HEK293 (cell line): ENCODE measurements around the gene PNPLA2.

Source experiments
- CTCF ChIA-PET: fragments of 350-600 bp; formaldehyde crosslinking; extraction: SDS; loops from one replicate; lab custom pipeline; 2021; ENCODE audit warnings: antibody characterized with exemption; lab: Yijun Ruan, JAX
- POLR2A ChIA-PET: fragments of 300-600 bp; formaldehyde crosslinking; extraction: SDS; loops from one replicate; lab custom pipeline; 2020; ENCODE audit warnings: antibody characterized with exemption, inconsistent platforms; lab: Yijun Ruan, JAX
- H3K27ac ChIP-seq: fragments of 200-500 bp; sonication (Bioruptor generic); 2 replicates; pipeline ENCODE4 v1.5.1; 2014; ENCODE audit warnings: low read depth, low read length, control low read depth, inconsistent platforms; ENCODE audit errors: extremely low read depth
- H3K36me3 ChIP-seq, 2 experiments: fragments of 200-500 bp in 1 of 2; sonication (Bioruptor generic) in 1 of 2; 1 replicate in 1 of 2; 2 replicates in 1 of 2; pipeline ENCODE4 v1.5.1; 2014 to 2017; ENCODE audit warnings: inconsistent platforms in 2 of 2, low read length in 2 of 2; ENCODE audit not compliant: control insufficient read depth in 2 of 2, insufficient read depth in 1 of 2
- H3K4me1 ChIP-seq: fragments of 200-500 bp; sonication (Bioruptor generic); 2 replicates; pipeline ENCODE4 v1.5.1; 2014; ENCODE audit warnings: mild to moderate bottlenecking, low read length, inconsistent platforms; ENCODE audit not compliant: control insufficient read depth, insufficient read depth
- H3K4me3 ChIP-seq: 2 replicates; pipeline ENCODE4 v1.5.1; 2011; ENCODE audit warnings: low read depth, mild to moderate bottlenecking, control low read depth, low read length, moderate library complexity
- H3K9me3 ChIP-seq: fragments of 200-500 bp; sonication (Bioruptor generic); 2 replicates; pipeline ENCODE4 v1.5.1; 2014; ENCODE audit warnings: low read depth, low read length, inconsistent platforms; ENCODE audit not compliant: control insufficient read depth, insufficient read depth
- BCL11A ChIP-seq: fragments of 450-650 bp; formaldehyde crosslinking; IDR thresholded peaks from 2 replicates; pipeline ENCODE4 v1.5.1; 2016; ENCODE audit warnings: low read depth, missing biosample characterization, missing genetic modification characterization
- HOXD13 ChIP-seq: sonication (generic); formaldehyde crosslinking; IDR thresholded peaks from 2 replicates; pipeline ENCODE4 v1.8.0; 2022; ENCODE audit warnings: missing genetic modification reagents, borderline replicate concordance
- KLF17 ChIP-seq: fragments of 450-650 bp; formaldehyde crosslinking; IDR thresholded peaks from 2 replicates; pipeline ENCODE4 v1.5.1; 2016; ENCODE audit warnings: missing biosample characterization, missing genetic modification characterization
- KLF8 ChIP-seq: fragments of 450-650 bp; formaldehyde crosslinking; IDR thresholded peaks from 2 replicates; pipeline ENCODE4 v1.5.1; 2016; ENCODE audit warnings: missing biosample characterization, missing genetic modification characterization
- OVOL3 ChIP-seq: fragments of 450-650 bp; formaldehyde crosslinking; IDR thresholded peaks from 2 replicates; pipeline ENCODE4 v1.5.1; 2016; ENCODE audit warnings: missing biosample characterization, missing genetic modification characterization
- REST ChIP-seq: fragments of 450-650 bp; formaldehyde crosslinking; IDR thresholded peaks from 2 replicates; pipeline ENCODE4 v1.5.1; 2016; ENCODE audit warnings: missing biosample characterization, missing genetic modification characterization
- SETDB1 ChIP-seq: IDR thresholded peaks from one replicate; pipeline ENCODE4 v1.6.1; 2017; ENCODE audit warnings: mild to moderate bottlenecking, low read length, moderate library complexity, mixed read lengths; ENCODE audit not compliant: insufficient read length
- TRIM28 ChIP-seq: IDR thresholded peaks from 2 replicates; pipeline ENCODE4 v1.6.1; 2011; ENCODE audit warnings: low read length, control low read depth, borderline replicate concordance
- WT1 ChIP-seq: fragments of 450-650 bp; formaldehyde crosslinking; IDR thresholded peaks from 2 replicates; pipeline ENCODE4 v1.5.1; 2016; ENCODE audit warnings: missing biosample characterization, missing genetic modification characterization
- ZBTB11 ChIP-seq: fragments of 450-650 bp; formaldehyde crosslinking; conservative IDR thresholded peaks from 2 replicates; pipeline ENCODE4 v1.5.1; 2016; ENCODE audit warnings: low read depth, missing biosample characterization, missing genetic modification characterization
- ZBTB26 ChIP-seq: fragments of 450-650 bp; formaldehyde crosslinking; optimal IDR thresholded peaks from 2 replicates; pipeline ENCODE3; 2016; ENCODE audit warnings: missing biosample characterization, mild to moderate bottlenecking, missing genetic modification characterization
- ZFP69B ChIP-seq: fragments of 450-650 bp; formaldehyde crosslinking; IDR thresholded peaks from 2 replicates; pipeline ENCODE4 v1.5.1; 2016; ENCODE audit warnings: missing biosample characterization, missing genetic modification characterization
- ZNF146 ChIP-seq: fragments of 450-650 bp; formaldehyde crosslinking; IDR thresholded peaks from 2 replicates; pipeline ENCODE4 v1.5.1; 2016; ENCODE audit warnings: missing biosample characterization, missing genetic modification characterization
- ZNF155 ChIP-seq: fragments of 450-650 bp; formaldehyde crosslinking; IDR thresholded peaks from 2 replicates; pipeline ENCODE4 v1.5.1; 2016; ENCODE audit warnings: missing biosample characterization, missing genetic modification characterization
- ZNF174 ChIP-seq: fragments of 450-650 bp; formaldehyde crosslinking; IDR thresholded peaks from 2 replicates; pipeline ENCODE4 v1.5.0; 2017; ENCODE audit warnings: missing biosample characterization, mild to moderate bottlenecking, missing genetic modification characterization
- ZNF223 ChIP-seq: fragments of 450-650 bp; formaldehyde crosslinking; IDR thresholded peaks from 2 replicates; pipeline ENCODE4 v1.5.1; 2016; ENCODE audit warnings: missing biosample characterization, missing genetic modification characterization
- ZNF292 ChIP-seq: fragments of 450-650 bp; formaldehyde crosslinking; IDR thresholded peaks from 2 replicates; pipeline ENCODE4 v1.5.1; 2016; ENCODE audit warnings: low read depth, missing biosample characterization, missing genetic modification characterization, borderline replicate concordance
- ZNF302 ChIP-seq: fragments of 450-650 bp; formaldehyde crosslinking; IDR thresholded peaks from 2 replicates; pipeline ENCODE4 v1.5.1; 2016; ENCODE audit warnings: missing biosample characterization, missing genetic modification characterization, low read depth
- ZNF335 ChIP-seq: fragments of 450-650 bp; formaldehyde crosslinking; conservative IDR thresholded peaks from 2 replicates; pipeline ENCODE4 v1.5.1; 2016; ENCODE audit warnings: missing biosample characterization, missing genetic modification characterization
- ZNF530 ChIP-seq: fragments of 450-650 bp; formaldehyde crosslinking; IDR thresholded peaks from 2 replicates; pipeline ENCODE4 v1.5.1; 2016; ENCODE audit warnings: low read depth, missing biosample characterization, missing genetic modification characterization
- ZNF560 ChIP-seq: fragments of 450-650 bp; formaldehyde crosslinking; IDR thresholded peaks from 2 replicates; pipeline ENCODE4 v1.5.1; 2017; ENCODE audit warnings: missing biosample characterization, missing genetic modification characterization, borderline replicate concordance
- ZNF610 ChIP-seq: fragments of 450-650 bp; formaldehyde crosslinking; IDR thresholded peaks from 2 replicates; pipeline ENCODE4 v1.5.1; 2016; ENCODE audit warnings: missing biosample characterization, missing genetic modification characterization, borderline replicate concordance
- ZNF704 ChIP-seq: fragments of 450-650 bp; formaldehyde crosslinking; IDR thresholded peaks from 2 replicates; pipeline ENCODE4 v1.5.1; 2016; ENCODE audit warnings: missing biosample characterization, missing genetic modification characterization
- ZNF747 ChIP-seq: fragments of 450-650 bp; formaldehyde crosslinking; IDR thresholded peaks from 2 replicates; pipeline ENCODE4 v1.5.1; 2016; ENCODE audit warnings: missing biosample characterization, missing genetic modification characterization
- ZNF830 ChIP-seq: fragments of 450-650 bp; IDR thresholded peaks from 2 replicates; pipeline ENCODE4 v1.5.0; 2018; ENCODE audit warnings: missing biosample characterization, missing genetic modification characterization, low read depth, mild to moderate bottlenecking, moderate library complexity
- ZNF843 ChIP-seq: fragments of 450-650 bp; formaldehyde crosslinking; IDR thresholded peaks from 2 replicates; pipeline ENCODE4 v1.5.1; 2016; ENCODE audit warnings: missing biosample characterization, missing genetic modification characterization
- ZSCAN23 ChIP-seq: fragments of 450-650 bp; formaldehyde crosslinking; IDR thresholded peaks from 2 replicates; pipeline ENCODE4 v1.5.1; 2016; ENCODE audit warnings: missing biosample characterization, missing genetic modification characterization
- ZXDB ChIP-seq: fragments of 450-650 bp; formaldehyde crosslinking; IDR thresholded peaks from 2 replicates; pipeline ENCODE4 v1.5.1; 2016; ENCODE audit warnings: missing biosample characterization, missing genetic modification characterization

The PNPLA2 gene

GRCh38 chr11:849104-849824, 30.6 kb downstream of the PNPLA2 start:
- H3K27ac ChIP-seq = no peak overlapping the region
- ChIA-PET CTCF (interaction anchor here (0.7 to 1.8 kb wide), 7 partner anchors 8 to 202 kb away, joined by 3 to 10 read pairs (median 3); no protein-coding TSS in a partner anchor), POLR2A (interaction anchor here (1.1 kb wide), 1 partner anchor 46 kb away, joined by 3 read pairs; no protein-coding TSS in a partner anchor)
- no peaks in the 10 kb centered on the region for H3K9me3 ChIP-seq
- no peaks in the 10 kb centered on the region for H3K36me3 ChIP-seq
- H3K4me1 ChIP-seq = 0 out of 2 replicates have a peak, but pooled peaks cover 6% of the 10 kb centered on the region
- peak overlapping the region; percentile 34 for H3K4me3 ChIP-seq
- TF ChIP-seq HOXD13 = no peak
- no peak for TF ChIP-seq ZNF704 (tag by site-specific recombination)
- no peak for TF ChIP-seq ZNF302 (tag by site-specific recombination)
- TF ChIP-seq TRIM28 = no peak
- no peak for TF ChIP-seq ZNF747
- TF ChIP-seq ZNF530 = no peak
- no peak for TF ChIP-seq KLF17 (tag by site-specific recombination)
- TF ChIP-seq ZFP69B (tag by site-specific recombination) = 0 out of 2 replicates have a peak, but pooled peaks have one; percentile 12
- TF ChIP-seq SETDB1 = no peak
- TF ChIP-seq ZXDB (tag by site-specific recombination) = 0 out of 2 replicates have a peak, but pooled peaks have one; percentile 14
- TF ChIP-seq ZNF223 (tag by site-specific recombination) = no peak
- 0 out of 2 replicates have a peak, but pooled peaks have one; percentile 18 for TF ChIP-seq KLF8 (tag by site-specific recombination)
- peak; percentile 54 for TF ChIP-seq ZNF335
- no peak for TF ChIP-seq ZBTB11 (tag by site-specific recombination)
- TF ChIP-seq ZNF146 (tag by site-specific recombination) = no peak
- no peak for TF ChIP-seq ZNF292 (tag by site-specific recombination)
- TF ChIP-seq ZNF560 (tag by site-specific recombination) = no peak
- TF ChIP-seq ZNF830 (tag by site-specific recombination) = no peak
- no peak for TF ChIP-seq ZSCAN23 (tag by site-specific recombination)
- TF ChIP-seq REST (tag by site-specific recombination) = no peak
- no peak for TF ChIP-seq ZNF174
- TF ChIP-seq ZNF155 (tag by site-specific recombination) = no peak
- no peak for TF ChIP-seq ZNF610
- peak; percentile 25 for TF ChIP-seq ZBTB26 (tag by site-specific recombination)
- no peak for TF ChIP-seq OVOL3 (tag by site-specific recombination)
- TF ChIP-seq WT1 = no peak
- TF ChIP-seq BCL11A (tag by site-specific recombination) = no peak
- TF ChIP-seq ZNF843 (tag by site-specific recombination) = no peak
